Lower leg skin (tissue), 3 donors: ENCODE data around the gene MPHOSPH8.

Source experiments
- POLR2A ChIP-seq, 2 donors: fragments of 450-650 bp; IDR thresholded peaks; one replicate each; pipeline ENCODE4 v1.6.1; 2016 to 2017; ENCODE audit warnings: antibody characterized with exemption in 2 of 2, mild to moderate bottlenecking in 1 of 2, moderate library complexity in 1 of 2
- TF ChIP-seq, protein P1 (sequence below), 3 donors: fragments of 450-650 bp; IDR thresholded peaks; one replicate each; pipeline ENCODE4 v1.5.1; 2016; ENCODE audit warnings: antibody characterized with exemption in 3 of 3, mild to moderate bottlenecking in 3 of 3, moderate library complexity in 2 of 3

DNA sequence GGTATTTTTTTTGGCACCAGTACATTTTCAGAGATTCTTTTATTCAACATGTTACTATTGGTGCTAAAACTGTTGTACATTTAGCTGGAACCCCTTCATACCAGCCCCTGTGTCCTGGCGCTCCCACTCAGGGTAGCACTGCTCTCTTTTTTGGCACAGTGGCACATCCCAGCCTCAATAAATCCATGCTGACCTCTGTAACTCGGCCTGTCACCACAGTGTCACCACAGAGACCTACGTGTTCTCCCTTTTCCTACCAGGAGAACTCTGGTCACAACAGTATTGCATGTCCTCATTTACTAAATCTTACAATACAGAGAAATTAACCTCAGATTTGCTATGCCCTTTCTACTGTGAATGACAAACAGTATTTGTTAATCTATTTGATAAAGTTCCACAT lies 10.2 kb downstream of the MPHOSPH8 start:
- no peak for TF ChIP-seq POLR2A (IDR thresholded peaks at IDR 0.05)
- TF ChIP-seq, protein P1, sequence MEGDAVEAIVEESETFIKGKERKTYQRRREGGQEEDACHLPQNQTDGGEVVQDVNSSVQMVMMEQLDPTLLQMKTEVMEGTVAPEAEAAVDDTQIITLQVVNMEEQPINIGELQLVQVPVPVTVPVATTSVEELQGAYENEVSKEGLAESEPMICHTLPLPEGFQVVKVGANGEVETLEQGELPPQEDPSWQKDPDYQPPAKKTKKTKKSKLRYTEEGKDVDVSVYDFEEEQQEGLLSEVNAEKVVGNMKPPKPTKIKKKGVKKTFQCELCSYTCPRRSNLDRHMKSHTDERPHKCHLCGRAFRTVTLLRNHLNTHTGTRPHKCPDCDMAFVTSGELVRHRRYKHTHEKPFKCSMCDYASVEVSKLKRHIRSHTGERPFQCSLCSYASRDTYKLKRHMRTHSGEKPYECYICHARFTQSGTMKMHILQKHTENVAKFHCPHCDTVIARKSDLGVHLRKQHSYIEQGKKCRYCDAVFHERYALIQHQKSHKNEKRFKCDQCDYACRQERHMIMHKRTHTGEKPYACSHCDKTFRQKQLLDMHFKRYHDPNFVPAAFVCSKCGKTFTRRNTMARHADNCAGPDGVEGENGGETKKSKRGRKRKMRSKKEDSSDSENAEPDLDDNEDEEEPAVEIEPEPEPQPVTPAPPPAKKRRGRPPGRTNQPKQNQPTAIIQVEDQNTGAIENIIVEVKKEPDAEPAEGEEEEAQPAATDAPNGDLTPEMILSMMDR (IDR thresholded peaks at IDR 0.05), result no peak
